ENCODE measurements around the gene VANGL1.
A peak's percentile ranks its signal among the peaks of the same experiment; 100 is the strongest.

Gene VANGL1

DNA sequence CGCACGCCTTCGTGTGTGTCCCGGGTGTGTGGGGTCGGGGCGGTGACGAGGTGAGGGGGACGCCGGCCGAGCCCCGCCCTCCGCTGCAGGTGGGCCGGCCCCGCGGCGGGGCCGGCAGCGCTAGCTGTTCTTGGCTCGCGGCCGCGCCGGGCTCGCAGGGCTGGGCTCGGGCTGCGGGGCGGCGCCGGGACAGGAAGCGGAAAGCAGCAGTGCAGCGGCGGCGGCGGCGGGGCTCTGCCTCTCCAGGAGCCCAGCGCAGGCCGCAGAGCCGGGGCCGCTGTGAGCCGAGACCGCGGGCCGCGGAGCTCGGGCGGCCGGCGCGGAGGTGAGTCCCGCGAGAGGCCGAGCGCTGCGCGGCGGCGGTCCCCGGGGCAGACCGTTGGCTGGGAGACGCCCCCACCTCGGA lies at the start of gene VANGL1:
TSS of gene VANGL1 (plus strand) at position 209 of the 406 bp plus-strand sequence. CDS start 9,444 bp downstream, outside the sequence.
- H3K4me3 ChIP-seq = peak within 1 kb of the TSS; percentile 89
- peak within 1 kb of the TSS; percentile 64 for H3K9ac ChIP-seq (ENCODE audit: insufficient read length)
- H3K36me3 ChIP-seq (ENCODE audit: insufficient read depth, low read length) = no peaks in the 10 kb centered on the region
- H3K9me3 ChIP-seq (ENCODE audit: low read depth, low read length) = no peaks in the 10 kb centered on the region; the same call in 1 of the 2 replicates
- no peak within 1 kb of the TSS for H3K27ac ChIP-seq
- no peak for DNase-seq (ENCODE audit: low read depth, low spot score)
- TF ChIP-seq POLR2AphosphoS5 (IDR thresholded peaks at IDR 0.05; ENCODE audit: borderline replicate concordance, low read depth, low read length) (no peak), FOXP2 (optimal IDR thresholded peaks at IDR 0.05; ENCODE audit: control extremely low read depth, extremely low read length, insufficient read depth) (no peak), EZH2 (IDR thresholded peaks at IDR 0.05) (no peak)

DNA sequence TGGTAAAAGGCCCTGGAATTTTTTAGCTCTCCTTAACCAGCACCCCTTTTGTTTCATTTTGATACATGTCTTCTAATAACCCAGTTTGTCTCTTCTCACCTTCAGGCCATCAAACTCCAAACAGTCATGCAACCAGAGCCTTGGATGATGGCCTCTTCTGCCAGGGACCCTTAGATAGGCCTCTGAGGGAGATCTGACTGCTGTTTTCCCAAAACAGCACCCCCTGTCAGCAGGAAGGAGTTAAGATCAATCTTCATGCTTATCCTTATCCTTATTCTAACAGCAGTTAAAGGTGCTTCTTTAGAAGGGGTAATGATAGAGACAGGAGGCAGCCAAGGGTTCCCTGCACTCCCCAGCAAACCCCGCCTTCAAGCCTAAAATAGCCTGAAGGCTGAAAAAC lies 49.5 kb upstream of the VANGL1 start:
- H3K4me3 ChIP-seq = no peak overlapping the region
- no peaks in the 10 kb centered on the region for H3K36me3 ChIP-seq (ENCODE audit: insufficient read depth, low read length)
- TF ChIP-seq POLR2AphosphoS5 (IDR thresholded peaks at IDR 0.05; ENCODE audit: borderline replicate concordance, low read depth, low read length) (no peak), EZH2 (IDR thresholded peaks at IDR 0.05) (no peak), FOXP2 (optimal IDR thresholded peaks at IDR 0.05; ENCODE audit: control extremely low read depth, extremely low read length, insufficient read depth) (no peak)
- no peak overlapping the region for H3K9ac ChIP-seq (ENCODE audit: insufficient read length)
- DNase-seq (ENCODE audit: low read depth, low spot score) = no peak
- peaks cover 6% of the 10 kb centered on the region; the same call in 1 of the 2 replicates for H3K9me3 ChIP-seq (ENCODE audit: low read depth, low read length)
- no peak overlapping the region for H3K27ac ChIP-seq

DNA sequence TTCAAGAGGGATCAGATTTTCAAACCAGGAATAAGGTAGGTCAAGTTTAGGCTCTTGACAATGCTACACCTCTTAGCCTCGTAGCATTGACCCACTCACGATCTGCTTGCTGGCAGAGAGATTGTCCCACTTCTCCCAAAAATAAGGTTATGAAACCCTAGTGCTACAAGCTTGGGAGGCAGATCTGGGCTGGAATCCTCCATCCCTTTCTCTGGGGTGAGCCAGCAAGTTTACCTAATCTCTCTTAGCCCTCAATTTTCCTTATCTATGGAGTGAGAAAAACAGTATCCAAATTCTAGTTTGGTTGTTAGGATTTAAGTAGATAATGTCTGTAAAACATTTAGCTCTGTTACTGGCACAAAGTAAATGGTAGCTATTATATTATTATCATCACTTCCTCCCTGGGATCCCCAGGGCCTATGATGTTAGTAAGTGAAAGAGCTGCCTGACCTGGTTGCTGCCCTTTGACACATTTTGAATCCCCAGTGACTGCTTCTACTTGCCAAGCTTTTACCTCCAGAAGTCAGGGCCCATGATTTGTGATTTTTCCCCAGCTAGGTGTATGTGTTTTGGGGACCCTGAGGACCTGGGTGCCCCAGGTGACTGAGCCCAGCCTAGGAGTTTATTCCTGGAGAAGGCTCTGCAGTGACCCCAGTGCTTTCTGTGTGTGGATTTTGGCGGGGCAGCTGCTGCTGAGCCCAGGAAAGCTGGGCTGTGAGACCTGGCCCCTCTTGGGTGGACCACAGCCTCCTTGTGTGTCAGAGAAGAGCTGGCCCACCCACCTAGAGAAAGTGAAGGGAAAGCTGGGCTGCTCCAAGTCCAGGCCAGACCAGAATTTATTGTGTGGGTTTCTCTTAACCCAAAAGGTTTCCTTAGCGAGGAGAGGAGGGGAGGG lies 48.2 kb upstream of the VANGL1 start:
- Histone ChIP-seq H3K9ac (ENCODE audit: insufficient read length) (no peak overlapping the region), H3K9me3 (ENCODE audit: low read depth, low read length) (peaks cover under 1% of the 10 kb centered on the region; the same call in 1 of the 2 replicates), H3K27ac (no peak overlapping the region), H3K4me3 (no peak overlapping the region), H3K36me3 (ENCODE audit: insufficient read depth, low read length) (no peaks in the 10 kb centered on the region)
- no peak for DNase-seq (ENCODE audit: low read depth, low spot score)
- TF ChIP-seq POLR2AphosphoS5 (IDR thresholded peaks at IDR 0.05; ENCODE audit: borderline replicate concordance, low read depth, low read length) = no peak
- no peak for TF ChIP-seq FOXP2 (optimal IDR thresholded peaks at IDR 0.05; ENCODE audit: control extremely low read depth, extremely low read length, insufficient read depth)
- no peak for TF ChIP-seq EZH2 (IDR thresholded peaks at IDR 0.05)

DNA sequence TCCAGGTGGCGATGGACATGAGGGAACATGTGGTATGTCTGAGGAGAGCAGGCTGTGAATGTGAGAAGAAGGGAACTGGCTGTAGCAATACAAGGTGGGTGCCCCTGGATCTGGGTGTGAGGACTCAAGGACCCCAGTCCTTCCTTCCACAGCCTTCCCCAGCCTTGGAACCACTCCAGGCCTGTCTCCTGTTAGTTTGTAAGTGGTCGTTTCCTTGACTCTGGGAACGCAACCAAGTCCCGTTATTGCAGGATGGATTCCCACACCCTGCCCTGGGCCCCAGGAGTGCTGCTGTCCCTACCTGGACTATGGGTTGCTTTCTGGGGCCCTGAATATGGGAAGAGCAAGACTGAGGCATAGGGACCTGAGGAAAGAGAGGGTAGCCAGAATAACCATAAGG lies 47.2 kb upstream of the VANGL1 start:
- TF ChIP-seq EZH2 (IDR thresholded peaks at IDR 0.05) (no peak), POLR2AphosphoS5 (IDR thresholded peaks at IDR 0.05; ENCODE audit: borderline replicate concordance, low read depth, low read length) (no peak), FOXP2 (optimal IDR thresholded peaks at IDR 0.05; ENCODE audit: control extremely low read depth, extremely low read length, insufficient read depth) (no peak)
- Histone ChIP-seq H3K4me3 (no peak overlapping the region), H3K9ac (ENCODE audit: insufficient read length) (no peak overlapping the region), H3K9me3 (ENCODE audit: low read depth, low read length) (no peaks in the 10 kb centered on the region), H3K36me3 (ENCODE audit: insufficient read depth, low read length) (no peaks in the 10 kb centered on the region), H3K27ac (no peak overlapping the region)
- no peak for DNase-seq (ENCODE audit: low read depth, low spot score)

DNA sequence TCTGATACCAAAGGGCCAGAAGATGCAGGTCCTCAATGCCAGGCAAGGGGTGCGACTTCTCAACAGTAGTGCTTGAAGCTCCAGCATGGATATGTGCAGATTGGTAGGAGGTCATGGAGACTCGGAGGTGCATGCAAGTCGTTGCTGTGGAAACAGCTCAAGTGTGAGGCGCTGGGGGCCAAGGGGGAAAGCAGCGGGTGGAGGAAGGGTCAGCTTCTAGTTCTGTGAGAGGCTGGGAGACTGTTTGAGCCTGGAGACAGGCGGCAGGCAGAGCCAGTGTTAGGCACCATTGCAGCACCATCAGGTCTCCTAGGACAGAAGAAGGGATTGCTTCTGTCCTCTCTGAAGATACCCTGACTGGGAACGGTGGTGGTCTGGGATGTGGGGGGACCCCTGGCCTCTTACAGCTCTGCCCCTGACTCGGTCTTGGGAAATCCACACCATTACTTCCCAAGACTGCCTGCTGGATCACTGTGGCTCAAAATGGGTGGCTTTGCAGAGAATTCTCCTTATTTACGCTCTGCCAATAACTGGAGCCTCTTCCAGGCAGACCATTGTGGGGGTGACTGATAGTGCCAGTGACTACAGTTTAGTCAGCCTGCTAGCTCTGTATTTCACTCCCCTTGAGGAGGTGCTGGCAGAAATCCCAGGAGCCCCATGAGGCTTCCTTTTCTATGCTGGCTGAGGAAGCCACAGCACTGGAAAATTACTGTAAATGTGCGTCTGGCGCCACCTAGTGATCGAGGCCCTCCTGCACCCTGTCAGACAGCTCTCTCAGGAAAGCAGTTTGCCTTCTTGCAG lies 46.3 kb upstream of the VANGL1 start:
- H3K27ac ChIP-seq = no peak overlapping the region
- TF ChIP-seq POLR2AphosphoS5 (IDR thresholded peaks at IDR 0.05; ENCODE audit: borderline replicate concordance, low read depth, low read length) (no peak), EZH2 (IDR thresholded peaks at IDR 0.05) (no peak), FOXP2 (optimal IDR thresholded peaks at IDR 0.05; ENCODE audit: control extremely low read depth, extremely low read length, insufficient read depth) (no peak)
- H3K9me3 ChIP-seq (ENCODE audit: low read depth, low read length) = no peaks in the 10 kb centered on the region
- peak; percentile 91 for DNase-seq (ENCODE audit: low read depth, low spot score)
- H3K4me3 ChIP-seq = peak overlapping the region; percentile 53
- no peaks in the 10 kb centered on the region for H3K36me3 ChIP-seq (ENCODE audit: insufficient read depth, low read length)
- peak overlapping the region; percentile 33 for H3K9ac ChIP-seq (ENCODE audit: insufficient read length)

DNA sequence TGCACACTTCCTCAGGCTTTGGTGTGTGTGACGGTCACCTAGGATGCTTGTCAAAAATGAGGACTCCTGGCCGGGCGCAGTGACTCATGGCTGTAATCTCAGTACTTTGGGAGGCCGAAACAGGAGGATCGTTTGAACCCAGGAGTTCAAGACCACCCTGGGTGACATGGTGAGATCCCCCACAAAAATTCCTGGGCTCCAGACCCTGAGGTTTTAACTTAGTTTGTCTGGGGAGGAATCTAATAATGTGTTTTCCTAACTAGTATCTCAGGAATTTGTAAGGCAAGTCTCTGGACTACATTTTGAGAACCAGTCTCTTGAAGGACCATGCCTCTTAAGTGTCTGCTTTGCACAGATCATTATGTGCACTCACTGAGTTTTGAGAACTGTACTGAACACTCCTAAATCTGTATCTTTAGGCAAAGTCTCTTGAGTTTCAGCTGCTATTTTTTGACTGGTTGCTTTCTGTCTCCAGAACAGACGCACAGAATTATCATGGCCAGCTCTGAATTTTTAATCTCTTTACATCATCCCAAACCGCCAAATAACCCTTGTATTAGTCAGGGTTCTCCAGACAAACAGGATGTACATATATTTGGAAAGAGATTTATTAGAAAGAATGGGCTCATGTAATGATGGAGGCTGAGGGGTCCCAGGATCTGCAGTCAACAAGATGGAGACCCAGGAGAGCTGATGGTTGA lies 45.5 kb upstream of the VANGL1 start:
- Histone ChIP-seq H3K4me3 (no peak overlapping the region), H3K36me3 (ENCODE audit: insufficient read depth, low read length) (no peaks in the 10 kb centered on the region), H3K9ac (ENCODE audit: insufficient read length) (no peak overlapping the region), H3K27ac (no peak overlapping the region), H3K9me3 (ENCODE audit: low read depth, low read length) (no peaks in the 10 kb centered on the region)
- DNase-seq (ENCODE audit: low read depth, low spot score) = no peak
- TF ChIP-seq FOXP2 (optimal IDR thresholded peaks at IDR 0.05; ENCODE audit: control extremely low read depth, extremely low read length, insufficient read depth) (no peak), POLR2AphosphoS5 (IDR thresholded peaks at IDR 0.05; ENCODE audit: borderline replicate concordance, low read depth, low read length) (no peak), EZH2 (IDR thresholded peaks at IDR 0.05) (no peak)

DNA sequence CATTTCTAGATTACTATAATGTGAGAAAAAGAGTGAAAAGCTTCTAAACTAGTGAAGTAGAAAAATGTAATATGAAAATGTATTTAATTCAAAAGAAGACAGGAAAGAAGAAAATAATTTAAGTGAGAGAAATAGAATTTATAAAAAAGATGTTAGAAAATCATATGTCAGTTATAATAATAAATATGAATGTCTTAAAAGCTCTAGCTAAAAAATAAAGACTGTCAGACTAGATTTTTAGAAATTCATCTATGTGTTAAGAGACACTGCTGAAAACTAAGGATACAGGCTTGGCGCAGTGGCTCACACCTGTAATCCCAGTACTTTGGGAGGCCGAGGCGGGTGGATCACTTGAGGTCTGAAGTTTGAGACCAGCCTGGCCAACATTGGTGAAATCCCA lies 37.3 kb upstream of the VANGL1 start:
- H3K36me3 ChIP-seq (ENCODE audit: insufficient read depth, low read length) = no peaks in the 10 kb centered on the region
- H3K27ac ChIP-seq = no peak overlapping the region
- TF ChIP-seq FOXP2 (optimal IDR thresholded peaks at IDR 0.05; ENCODE audit: control extremely low read depth, extremely low read length, insufficient read depth) = no peak
- TF ChIP-seq POLR2AphosphoS5 (IDR thresholded peaks at IDR 0.05; ENCODE audit: borderline replicate concordance, low read depth, low read length) = no peak
- TF ChIP-seq EZH2 (IDR thresholded peaks at IDR 0.05) = no peak
- H3K4me3 ChIP-seq = no peak overlapping the region
- no peaks in the 10 kb centered on the region for H3K9me3 ChIP-seq (ENCODE audit: low read depth, low read length)
- DNase-seq (ENCODE audit: low read depth, low spot score) = no peak
- H3K9ac ChIP-seq (ENCODE audit: insufficient read length) = no peak overlapping the region
